A549 (cell line): ENCODE data around the gene CDH4. TPM values are rescaled to one million over a fixed set of nuclear protein-coding genes. Genes with fewer than 3 reads are reported as not detected.

Experiments used
- ATAC-seq, 2 experiments: fragments of 200-7000 bp in 1 of 2; fragments of >200 bp in 1 of 2; cut with Nextera tagmentation in 1 of 2; cut with Tn5 transposase in 1 of 2; 3 replicates each; pipeline versions ENCODE4 v1.8.0 to v1.9.1; 2018 to 2020; ENCODE audit warnings: mild to moderate bottlenecking in 1 of 2, moderate library complexity in 1 of 2
- CTCF ChIA-PET: fragments of 300-600 bp; sonication (Branson Sonifier 250); formaldehyde crosslinking; extraction: SDS; loops from one replicate; lab custom pipeline; 2021; ENCODE audit warnings: antibody characterized with exemption, inconsistent platforms; lab: Yijun Ruan, JAX
- POLR2A ChIA-PET: fragments of 350-600 bp; formaldehyde crosslinking; extraction: SDS; loops from one replicate; lab custom pipeline; 2021; ENCODE audit warnings: antibody characterized with exemption, inconsistent platforms; lab: Yijun Ruan, JAX
- DNase-seq, 2 experiments: peaks; one replicate each; pipeline versions ENCODE4 v3.0.0 to v3.0.0-alpha.2; 2011 to 2016; ENCODE audit warnings: low read depth in 1 of 2, low spot score in 1 of 2
- FAIRE-seq: peaks from 2 replicates; lab custom pipeline; 2011; peaks lifted over from hg19 to GRCh38; lab: Jason Lieb, UNC
- H3K27ac ChIP-seq, 2 experiments: fragments of >200 bp; sonication (Bioruptor Twin); formaldehyde crosslinking; 3 replicates each; pipeline ENCODE4 v1.5.1; 2016 to 2017
- H3K4me1 ChIP-seq: fragments of >200 bp; sonication (Bioruptor Twin); formaldehyde crosslinking; 3 replicates; pipeline ENCODE4 v1.6.1; 2016
- H3K4me2 ChIP-seq: fragments of >200 bp; sonication (Bioruptor Twin); formaldehyde crosslinking; 3 replicates; pipeline ENCODE4 v1.6.1; 2016
- H3K4me3 ChIP-seq: fragments of >200 bp; sonication (Bioruptor Twin); formaldehyde crosslinking; 3 replicates; pipeline ENCODE4 v1.5.1; 2016
- H3K9me3 ChIP-seq: fragments of >200 bp; sonication (Bioruptor Twin); formaldehyde crosslinking; 3 replicates; pipeline ENCODE4 v1.6.1; 2016
- BCL3 ChIP-seq: fragments of >200 bp; sonication (Bioruptor Twin); formaldehyde crosslinking; IDR thresholded peaks from 3 replicates; pipeline ENCODE4 v1.6.1; 2016
- CBX2 ChIP-seq: fragments of 200-600 bp; sonication (generic); IDR thresholded peaks from 2 replicates; pipeline ENCODE4 v1.6.1; 2016; ENCODE audit warnings: low read depth, mild to moderate bottlenecking, borderline replicate concordance
- CHD4 ChIP-seq: fragments of 200-600 bp; sonication (generic); IDR thresholded peaks from 2 replicates; pipeline ENCODE4 v1.6.1; 2016; ENCODE audit warnings: antibody characterized with exemption, mild to moderate bottlenecking, borderline replicate concordance
- EHMT2 ChIP-seq: fragments of 200-600 bp; sonication (generic); IDR thresholded peaks from 2 replicates; pipeline ENCODE4 v1.6.1; 2016; ENCODE audit warnings: antibody characterized with exemption, low read depth, mild to moderate bottlenecking, moderate library complexity
- ESRRA ChIP-seq: fragments of 150-350 bp; IDR thresholded peaks from 2 replicates; pipeline ENCODE4 v1.6.1; 2014; ENCODE audit warnings: mild to moderate bottlenecking, low read length, borderline replicate concordance
- FOXS1 ChIP-seq: fragments of 250-450 bp; sonication (Bioruptor Pico); IDR thresholded peaks from 2 replicates; pipeline ENCODE4 v1.5.0; 2020; ENCODE audit warnings: mild to moderate bottlenecking, moderate library complexity
- HDAC2 ChIP-seq: fragments of 200-600 bp; sonication (generic); IDR thresholded peaks from 2 replicates; pipeline ENCODE4 v1.6.1; 2016
- HES2 ChIP-seq: fragments of >200 bp; sonication (Bioruptor Twin); formaldehyde crosslinking; IDR thresholded peaks from 2 replicates; pipeline ENCODE4 v1.6.1; 2016
- HMGXB4 ChIP-seq: fragments of 250-450 bp; sonication (Bioruptor Pico); IDR thresholded peaks from 2 replicates; pipeline ENCODE4 v1.5.0; 2021; ENCODE audit warnings: mild to moderate bottlenecking, moderate library complexity, borderline replicate concordance
- HOXB13 ChIP-seq: fragments of 250-450 bp; sonication (Bioruptor Pico); IDR thresholded peaks from 2 replicates; pipeline ENCODE4 v1.5.0; 2020; ENCODE audit warnings: low read depth, mild to moderate bottlenecking, moderate library complexity
- HOXB5 ChIP-seq: fragments of 250-450 bp; sonication (Bioruptor Pico); IDR thresholded peaks from 2 replicates; pipeline ENCODE4 v1.5.0; 2020; ENCODE audit warnings: mild to moderate bottlenecking, moderate library complexity
- JUN ChIP-seq, 2 experiments: fragments of >200 bp; sonication (Bioruptor Twin); formaldehyde crosslinking; IDR thresholded peaks; 2 replicates in 1 of 2; 3 replicates in 1 of 2; pipeline ENCODE4 v1.6.1; 2016 to 2017
- JUNB ChIP-seq: fragments of >200 bp; sonication (Bioruptor Twin); formaldehyde crosslinking; IDR thresholded peaks from 2 replicates; pipeline ENCODE4 v1.6.1; 2016
- MAZ ChIP-seq: fragments of 150-350 bp; IDR thresholded peaks from 2 replicates; pipeline ENCODE4 v1.6.1; 2014; ENCODE audit warnings: antibody characterized with exemption, low read depth, low read length, borderline replicate concordance
- RCOR1 ChIP-seq: fragments of 150-350 bp; IDR thresholded peaks from 2 replicates; pipeline ENCODE4 v1.6.1; 2014; ENCODE audit warnings: antibody characterized with exemption, low read length, low read depth
- RNF2 ChIP-seq: fragments of 200-600 bp; sonication (generic); IDR thresholded peaks from 2 replicates; pipeline ENCODE4 v1.6.1; 2016; ENCODE audit warnings: low read depth, mild to moderate bottlenecking, antibody characterized with exemption, moderate library complexity, borderline replicate concordance
- SREBF2 ChIP-seq: fragments of 450-650 bp; IDR thresholded peaks from 2 replicates; pipeline ENCODE4 v1.6.1; 2014; ENCODE audit warnings: mild to moderate bottlenecking, moderate library complexity
- ZC3H11A ChIP-seq: fragments of 450-650 bp; IDR thresholded peaks from 2 replicates; pipeline ENCODE4 v1.6.1; 2014; ENCODE audit warnings: antibody characterized with exemption, mild to moderate bottlenecking
- ZFP36 ChIP-seq: fragments of 450-650 bp; IDR thresholded peaks from 2 replicates; pipeline ENCODE4 v1.6.1; 2014; ENCODE audit warnings: borderline replicate concordance; ENCODE audit not compliant: partially characterized antibody
- ZSCAN20 ChIP-seq: fragments of 250-450 bp; sonication (Bioruptor Pico); IDR thresholded peaks from 2 replicates; pipeline ENCODE4 v1.8.0; 2022; ENCODE audit warnings: mild to moderate bottlenecking, moderate library complexity
- WGBS: methylation state at CpG from one replicate; pipeline ENCODE4 v1.1.6; 2017; ENCODE audit errors: missing lambda C conversion rate; 5-methylcytosine and 5-hydroxymethylcytosine counted together
- polyA plus RNA-seq, 4 experiments: library from polyadenylated mRNA; depleted of rRNA in 3 of 4; stranded (reverse); fragments of >200 nt; fragmentation: RNase III in 1 of 4; extraction: RNeasy Plus Mini Kit Qiagen cat#74134 plus additional on column Dnase treatment in 1 of 4; gene quantifications; 2 replicates in 3 of 4; 3 replicates in 1 of 4; pipeline ENCODE4 v1.2.3, GENCODE V29; 2011 to 2017
- TF ChIP-seq, protein P1 (sequence below): fragments of >200 bp; sonication (Bioruptor Twin); formaldehyde crosslinking; IDR thresholded peaks from 3 replicates; pipeline ENCODE4 v1.5.1; 2016
- TF ChIP-seq, protein P2 (sequence below): fragments of 150-350 bp; IDR thresholded peaks from 2 replicates; pipeline ENCODE4 v1.6.1; 2014; ENCODE audit warnings: low read depth, mild to moderate bottlenecking, low read length

The CDH4 gene
- polyA plus RNA-seq, 2 of the 4 experiments (the other 2 are of a cell fraction), result 3.4 to 10.3 TPM

DNA sequence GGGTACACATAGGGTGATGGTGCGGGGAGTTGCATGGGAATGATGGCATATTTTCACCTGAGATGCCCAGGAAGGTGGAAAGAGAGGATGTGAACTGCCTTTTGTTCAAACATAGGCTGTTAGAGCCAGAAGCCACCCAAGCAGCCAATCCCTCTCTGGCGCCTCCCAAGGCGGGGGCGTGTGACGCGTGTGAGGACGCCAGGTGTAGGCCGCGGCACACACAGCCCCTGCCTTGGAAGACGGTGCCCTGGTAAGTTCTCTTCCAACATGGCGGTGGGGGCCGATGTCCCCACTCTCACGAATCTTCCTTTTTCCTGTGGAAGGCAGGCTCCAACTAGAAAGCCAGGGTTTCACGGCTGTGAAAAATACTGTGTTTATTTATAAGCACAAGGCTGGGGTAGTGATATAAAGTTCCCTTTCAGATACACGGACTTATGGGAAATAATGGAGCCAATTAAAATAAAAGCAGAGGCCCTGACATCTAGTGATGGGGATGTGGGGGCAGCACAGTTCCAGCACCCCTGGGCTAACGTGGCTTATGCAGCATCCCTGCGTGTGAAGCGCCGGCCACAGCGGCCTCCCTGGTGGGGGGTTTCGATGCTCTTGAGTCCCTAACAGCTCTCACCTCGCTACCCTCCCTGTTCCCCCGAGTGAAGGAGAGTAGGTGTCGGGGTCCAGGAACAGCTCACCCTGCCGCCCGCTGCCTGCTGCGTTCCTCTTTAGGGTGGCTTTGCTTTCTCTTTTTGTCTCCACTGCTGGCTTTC is 28.3 kb downstream of the CDH4 start:
- 93% methylated on average over 27 of the region's 27 CpGs for WGBS
- CTCF ChIA-PET, result interaction anchor here (0.7 kb wide), 1 partner anchor 135 kb away, joined by 3 read pairs; no protein-coding TSS in a partner anchor
- ATAC-seq (no peak), FAIRE-seq (no peak), DNase-seq (no peak)
- H3K4me2 ChIP-seq, result no peak overlapping the region
- H3K9me3 ChIP-seq, result no peaks in the 10 kb centered on the region
- H3K4me3 ChIP-seq, result no peak overlapping the region
- TF ChIP-seq MAZ (no peak), HOXB13 (CRISPR knock-in tag) (no peak), JUNB (no peak), EHMT2 (no peak), CBX2 (no peak), RNF2 (no peak), SREBF2 (no peak), BCL3 (no peak), ZC3H11A (no peak), HES2 (no peak), ZFP36 (no peak), FOXS1 (CRISPR knock-in tag) (no peak), ESRRA (no peak), ZSCAN20 (no peak), JUN (IDR thresholded peaks at IDR 0.05) (no peak)
- TF ChIP-seq, protein P1, sequence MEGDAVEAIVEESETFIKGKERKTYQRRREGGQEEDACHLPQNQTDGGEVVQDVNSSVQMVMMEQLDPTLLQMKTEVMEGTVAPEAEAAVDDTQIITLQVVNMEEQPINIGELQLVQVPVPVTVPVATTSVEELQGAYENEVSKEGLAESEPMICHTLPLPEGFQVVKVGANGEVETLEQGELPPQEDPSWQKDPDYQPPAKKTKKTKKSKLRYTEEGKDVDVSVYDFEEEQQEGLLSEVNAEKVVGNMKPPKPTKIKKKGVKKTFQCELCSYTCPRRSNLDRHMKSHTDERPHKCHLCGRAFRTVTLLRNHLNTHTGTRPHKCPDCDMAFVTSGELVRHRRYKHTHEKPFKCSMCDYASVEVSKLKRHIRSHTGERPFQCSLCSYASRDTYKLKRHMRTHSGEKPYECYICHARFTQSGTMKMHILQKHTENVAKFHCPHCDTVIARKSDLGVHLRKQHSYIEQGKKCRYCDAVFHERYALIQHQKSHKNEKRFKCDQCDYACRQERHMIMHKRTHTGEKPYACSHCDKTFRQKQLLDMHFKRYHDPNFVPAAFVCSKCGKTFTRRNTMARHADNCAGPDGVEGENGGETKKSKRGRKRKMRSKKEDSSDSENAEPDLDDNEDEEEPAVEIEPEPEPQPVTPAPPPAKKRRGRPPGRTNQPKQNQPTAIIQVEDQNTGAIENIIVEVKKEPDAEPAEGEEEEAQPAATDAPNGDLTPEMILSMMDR, result no peak
- H3K27ac ChIP-seq, result no peak overlapping the region
- no peaks in the 10 kb centered on the region for H3K4me1 ChIP-seq
- POLR2A ChIA-PET, result no interaction called here

- TF ChIP-seq, protein P2, sequence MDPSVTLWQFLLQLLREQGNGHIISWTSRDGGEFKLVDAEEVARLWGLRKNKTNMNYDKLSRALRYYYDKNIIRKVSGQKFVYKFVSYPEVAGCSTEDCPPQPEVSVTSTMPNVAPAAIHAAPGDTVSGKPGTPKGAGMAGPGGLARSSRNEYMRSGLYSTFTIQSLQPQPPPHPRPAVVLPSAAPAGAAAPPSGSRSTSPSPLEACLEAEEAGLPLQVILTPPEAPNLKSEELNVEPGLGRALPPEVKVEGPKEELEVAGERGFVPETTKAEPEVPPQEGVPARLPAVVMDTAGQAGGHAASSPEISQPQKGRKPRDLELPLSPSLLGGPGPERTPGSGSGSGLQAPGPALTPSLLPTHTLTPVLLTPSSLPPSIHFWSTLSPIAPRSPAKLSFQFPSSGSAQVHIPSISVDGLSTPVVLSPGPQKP, result no peak
- TF ChIP-seq ZFP36, result no peak
- no peak for TF ChIP-seq CHD4
- TF ChIP-seq HOXB5, result no peak
- no peak for TF ChIP-seq HMGXB4
- TF ChIP-seq RCOR1, result no peak
- no peak for TF ChIP-seq HDAC2
- TF ChIP-seq, all 56 proteins: peak for 0
- ChIA-PET POLR2A (no interaction called here), CTCF (interaction anchor here (0.7 kb wide), 1 partner anchor 134 kb away, joined by 3 read pairs; no protein-coding TSS in a partner anchor)
- Histone ChIP-seq H3K9me3 (no peaks in the 10 kb centered on the region), H3K4me2 (no peak overlapping the region), H3K4me3 (no peak overlapping the region), H3K27ac (no peak overlapping the region), H3K4me1 (no peaks in the 10 kb centered on the region)
- ATAC-seq, result no peak
- no peak for FAIRE-seq
- 88% methylated on average over 11 of the region's 12 CpGs for WGBS
- DNase-seq, result no peak
Observed at GRCh38 chr20:61281286-61281795, 29.3 kb downstream of the CDH4 start.
